ENCODE data around the gene PLSCR5.

DNA sequence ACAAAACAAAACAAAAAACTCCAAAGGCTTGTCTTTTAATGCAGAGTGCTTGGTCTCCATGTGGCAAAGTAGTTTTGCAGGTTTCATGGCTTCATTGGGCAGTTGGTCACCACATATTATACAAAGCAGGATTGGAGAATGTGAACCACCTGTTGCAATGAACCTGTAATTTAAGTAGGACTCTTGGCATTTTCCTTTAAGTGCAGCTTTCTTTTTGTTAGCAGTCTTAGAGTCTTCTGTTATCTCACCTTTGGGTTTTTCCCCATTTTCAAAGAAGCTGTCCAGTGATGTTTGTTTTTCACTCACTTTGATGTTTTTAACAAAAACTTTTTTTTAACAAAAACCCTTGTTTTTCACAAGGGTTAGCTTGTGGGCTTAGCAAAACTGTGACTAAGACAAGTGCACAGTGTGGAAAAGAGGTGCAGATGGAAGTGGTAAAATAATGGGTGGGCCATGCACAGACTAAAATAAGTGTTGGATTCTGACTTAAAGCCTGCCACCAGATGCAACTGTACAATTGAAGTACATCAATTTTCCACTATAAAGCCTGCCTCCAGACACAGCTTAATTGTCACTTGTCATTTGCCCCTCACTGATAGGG is 57.8 kb downstream of the PLSCR5 start:
- no peak for TF ChIP-seq CTCF (IDR thresholded peaks at IDR 0.05)
- TF ChIP-seq POLR2AphosphoS5 (IDR thresholded peaks at IDR 0.05): no peak
- no peak for TF ChIP-seq POLR2A (IDR thresholded peaks at IDR 0.05)
- TF ChIP-seq EP300 (IDR thresholded peaks at IDR 0.05; ENCODE audit: low read depth): no peak

Measured in transverse colon (tissue), 4 donors.